OCI-LY1 (cell line): Measurements from ENCODE around the gene PCSK6.

Experiments used
- EZH2 ChIP-seq: fragments of 200-600 bp; sonication (generic), shearing (Covaris generic); IDR thresholded peaks from 2 replicates; pipeline ENCODE4 v1.8.0; 2017; ENCODE audit warnings: borderline replicate concordance, mixed run types, mild to moderate bottlenecking, antibody characterized with exemption, low read length, moderate library complexity, mixed read lengths
- TF ChIP-seq, protein P1 (sequence below): fragments of 200-600 bp; sonication (generic), shearing (Covaris generic); IDR thresholded peaks from 2 replicates; pipeline ENCODE4 v1.5.1; 2017; ENCODE audit warnings: mild to moderate bottlenecking, antibody characterized with exemption, low read length, moderate library complexity, mixed read lengths

DNA sequence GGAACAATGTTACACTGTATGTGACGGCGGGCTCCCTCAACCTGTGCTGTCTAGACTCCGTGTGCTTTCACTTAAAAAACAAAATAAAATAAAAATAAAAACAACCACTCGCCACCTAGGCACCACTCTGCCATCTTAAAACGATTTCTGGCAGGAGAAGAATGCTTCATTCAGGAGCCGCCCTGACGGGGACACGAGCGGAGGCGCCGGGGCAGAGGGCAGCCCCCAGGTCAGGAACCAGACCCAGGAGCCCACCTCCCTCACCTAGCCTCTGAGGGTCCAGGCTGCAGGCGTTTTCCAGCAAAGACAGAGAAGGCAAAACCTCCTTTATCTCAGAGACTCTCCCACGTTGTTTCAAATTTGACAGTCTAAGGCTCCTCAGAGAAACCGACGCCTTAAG, 109.4 kb downstream of the PCSK6 start:
- TF ChIP-seq, protein P1, sequence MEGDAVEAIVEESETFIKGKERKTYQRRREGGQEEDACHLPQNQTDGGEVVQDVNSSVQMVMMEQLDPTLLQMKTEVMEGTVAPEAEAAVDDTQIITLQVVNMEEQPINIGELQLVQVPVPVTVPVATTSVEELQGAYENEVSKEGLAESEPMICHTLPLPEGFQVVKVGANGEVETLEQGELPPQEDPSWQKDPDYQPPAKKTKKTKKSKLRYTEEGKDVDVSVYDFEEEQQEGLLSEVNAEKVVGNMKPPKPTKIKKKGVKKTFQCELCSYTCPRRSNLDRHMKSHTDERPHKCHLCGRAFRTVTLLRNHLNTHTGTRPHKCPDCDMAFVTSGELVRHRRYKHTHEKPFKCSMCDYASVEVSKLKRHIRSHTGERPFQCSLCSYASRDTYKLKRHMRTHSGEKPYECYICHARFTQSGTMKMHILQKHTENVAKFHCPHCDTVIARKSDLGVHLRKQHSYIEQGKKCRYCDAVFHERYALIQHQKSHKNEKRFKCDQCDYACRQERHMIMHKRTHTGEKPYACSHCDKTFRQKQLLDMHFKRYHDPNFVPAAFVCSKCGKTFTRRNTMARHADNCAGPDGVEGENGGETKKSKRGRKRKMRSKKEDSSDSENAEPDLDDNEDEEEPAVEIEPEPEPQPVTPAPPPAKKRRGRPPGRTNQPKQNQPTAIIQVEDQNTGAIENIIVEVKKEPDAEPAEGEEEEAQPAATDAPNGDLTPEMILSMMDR = no peak
- TF ChIP-seq EZH2 = no peak
